Activated T-helper 1 cell treated with anti-CD3 and anti-CD28 coated beads, Interleukin-12 subunit alpha, Interleukin-12 subunit beta, Interleukin-2, Interleukin-4 antibody, amounts not matched to agents 30 ng/mL and 10 ng/mL and 1 ng/mL, durations not matched to agents 14 hours and 24 hours and 36 hours (primary cell): ENCODE data around the gene PARP16. TPM values are rescaled to one million over a fixed set of nuclear protein-coding genes. Genes with fewer than 3 reads are reported as not detected.
A peak's percentile ranks its signal among the peaks of the same experiment; 100 is the strongest.

Source experiments
- DNase-seq: peaks from one replicate; pipeline ENCODE4 v3.0.0; 2021; ENCODE audit warnings: low spot score
- H3K27ac Mint-ChIP-seq: one replicate; pipeline ENCODE4 v1.8.0; 2021; ENCODE audit warnings: mild to moderate bottlenecking, mixed read lengths
- H3K27me3 Mint-ChIP-seq: one replicate; pipeline ENCODE4 v1.8.0; 2022; ENCODE audit warnings: mild to moderate bottlenecking, moderate library complexity, mixed read lengths; ENCODE audit not compliant: insufficient read depth
- H3K36me3 Mint-ChIP-seq: one replicate; pipeline ENCODE4 v1.8.0; 2021; ENCODE audit warnings: low read depth, mixed read lengths
- H3K4me1 Mint-ChIP-seq: one replicate; pipeline ENCODE4 v1.8.0; 2021; ENCODE audit warnings: low read depth, mixed read lengths
- H3K4me3 Mint-ChIP-seq: one replicate; pipeline ENCODE4 v1.8.0; 2021; ENCODE audit warnings: mild to moderate bottlenecking, moderate library complexity, mixed read lengths
- H3K9me3 Mint-ChIP-seq: one replicate; pipeline ENCODE4 v1.8.0; 2021; ENCODE audit warnings: mixed read lengths
- intact Hi-C: fragments of 100-400 bp; cut with micrococcal nuclease; formaldehyde crosslinking; loops from one replicate; pipeline ENCODE4 v1.15.1; 2024
- total RNA-seq: library from RNA; stranded (reverse); gene quantifications from 2 replicates; pipeline ENCODE4 v1.2.3, GENCODE V29; 2022

PARP16 gene
- total RNA-seq, 1 donor from 2014 or later, result 14.0 TPM

DNA sequence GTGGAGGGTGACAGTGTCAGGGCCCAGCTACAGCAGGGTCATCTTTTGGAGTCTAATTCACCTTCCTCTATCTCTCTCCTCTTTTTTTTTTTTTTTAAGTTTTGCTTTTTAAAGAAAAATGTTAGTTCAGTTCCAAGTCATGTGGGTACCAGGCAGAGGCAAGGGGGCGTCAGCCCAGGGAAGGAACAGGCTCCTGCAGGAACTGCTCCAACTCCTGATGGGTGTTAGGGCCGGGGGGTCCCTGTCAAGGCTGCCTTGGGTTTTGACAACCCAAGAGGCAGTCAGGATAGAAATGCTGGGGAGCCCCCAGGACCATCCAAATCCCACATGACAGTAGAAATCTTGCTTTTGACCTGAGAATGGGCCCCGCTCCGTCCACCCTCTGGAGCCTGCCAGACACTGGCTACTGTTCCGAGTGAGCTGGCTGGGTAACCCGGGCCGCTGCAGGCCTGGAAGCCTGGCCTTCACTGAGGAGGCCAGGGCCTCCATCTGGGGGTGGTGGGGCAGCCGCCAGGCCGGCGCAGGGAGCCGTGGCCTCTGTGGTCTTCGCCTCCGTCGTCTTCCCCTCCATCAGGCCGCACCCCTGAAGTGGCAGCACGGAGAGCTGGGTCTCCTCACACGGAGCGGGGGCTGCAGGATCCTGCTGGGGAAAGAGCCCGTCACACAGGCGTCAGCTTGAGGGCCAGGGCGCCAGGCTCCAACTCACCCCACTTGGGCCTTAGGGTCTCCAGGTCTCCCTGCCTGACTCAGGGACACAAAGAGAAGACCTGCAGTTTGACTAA lies 42.0 kb upstream of the PARP16 start:
- Mint-ChIP-seq H3K27ac (no peak overlapping the region), H3K9me3 (no peaks in the 10 kb centered on the region), H3K27me3 (peaks cover 10% of the 10 kb centered on the region), H3K4me3 (no peak overlapping the region), H3K4me1 (no peaks in the 10 kb centered on the region), H3K36me3 (no peaks in the 10 kb centered on the region)
- no peak for DNase-seq
- intact Hi-C loops, result no loop called here

- Mint-ChIP-seq H3K4me1 (no peaks in the 10 kb centered on the region), H3K4me3 (no peak overlapping the region), H3K36me3 (no peaks in the 10 kb centered on the region), H3K27me3 (peaks cover 10% of the 10 kb centered on the region), H3K9me3 (no peaks in the 10 kb centered on the region), H3K27ac (no peak overlapping the region)
- DNase-seq, result no peak
- intact Hi-C loops, result no loop called here
These were observed 41.1 kb upstream of the PARP16 start for GRCh38 chr15:65327651-65328393.

GRCh38 chr15:65326818-65327217 lies 40.1 kb upstream of the PARP16 start:
- Mint-ChIP-seq H3K9me3 (no peaks in the 10 kb centered on the region), H3K27ac (no peak overlapping the region), H3K27me3 (peaks cover 8% of the 10 kb centered on the region), H3K4me3 (no peak overlapping the region), H3K4me1 (no peaks in the 10 kb centered on the region), H3K36me3 (no peaks in the 10 kb centered on the region)
- no peak for DNase-seq
- intact Hi-C loops, result no loop called here

DNA sequence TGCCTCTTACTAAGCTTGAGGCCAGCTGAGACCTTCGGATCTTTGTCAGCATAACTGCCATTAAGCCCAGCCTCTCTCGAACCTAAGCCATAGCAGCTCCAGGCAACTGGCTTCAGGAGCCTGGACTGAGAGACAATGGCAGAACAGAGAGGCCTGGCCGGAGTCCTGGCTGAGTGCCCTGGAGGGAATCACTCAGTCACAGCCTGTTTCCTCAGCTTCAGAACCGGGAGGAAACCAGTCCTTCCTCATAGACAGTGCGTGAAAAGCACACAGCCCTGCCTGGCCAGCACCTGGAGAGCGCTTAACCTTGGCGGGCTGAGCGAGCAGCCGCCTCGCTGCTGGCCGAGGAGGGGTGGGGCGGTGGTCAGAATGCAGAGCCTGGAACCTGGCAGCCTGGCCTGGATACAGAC lies 39.4 kb upstream of the PARP16 start:
- no peaks in the 10 kb centered on the region for H3K4me1 Mint-ChIP-seq
- H3K27me3 Mint-ChIP-seq, result peaks cover 8% of the 10 kb centered on the region
- H3K9me3 Mint-ChIP-seq, result no peaks in the 10 kb centered on the region
- no peaks in the 10 kb centered on the region for H3K36me3 Mint-ChIP-seq
- no peak overlapping the region for H3K4me3 Mint-ChIP-seq
- DNase-seq, result no peak
- intact Hi-C loops, result no loop called here
- H3K27ac Mint-ChIP-seq, result no peak overlapping the region

- no peak overlapping the region for H3K27ac Mint-ChIP-seq
- intact Hi-C loops, result no loop called here
- H3K27me3 Mint-ChIP-seq, result peaks cover 12% of the 10 kb centered on the region
- no peaks in the 10 kb centered on the region for H3K4me1 Mint-ChIP-seq
- DNase-seq, result no peak
- H3K4me3 Mint-ChIP-seq, result no peak overlapping the region
- H3K9me3 Mint-ChIP-seq, result no peaks in the 10 kb centered on the region
- H3K36me3 Mint-ChIP-seq, result no peaks in the 10 kb centered on the region
These were observed 36.4 kb upstream of the PARP16 start for GRCh38 chr15:65323071-65323511.

- no peaks in the 10 kb centered on the region for H3K4me1 Mint-ChIP-seq
- H3K4me3 Mint-ChIP-seq, result no peak overlapping the region
These were observed 32.2 kb upstream of the PARP16 start for GRCh38 chr15:65318870-65319356.

GRCh38 chr15:65312400-65312916 lies 25.8 kb upstream of the PARP16 start:
- Mint-ChIP-seq H3K27me3 (peaks cover 6% of the 10 kb centered on the region), H3K27ac (no peak overlapping the region), H3K4me1 (no peaks in the 10 kb centered on the region), H3K9me3 (no peaks in the 10 kb centered on the region), H3K36me3 (no peaks in the 10 kb centered on the region), H3K4me3 (no peak overlapping the region)
- DNase-seq, result no peak
- intact Hi-C loops, result no loop called here

More at GRCh38 chr15:65318870-65319356, 32.2 kb upstream of the PARP16 start:
- Mint-ChIP-seq H3K36me3 (no peaks in the 10 kb centered on the region), H3K9me3 (no peaks in the 10 kb centered on the region), H3K27me3 (peaks cover 3% of the 10 kb centered on the region), H3K27ac (no peak overlapping the region)
- intact Hi-C loops, result loop anchor here (1.0 kb wide), 2 partner anchors 66 to 81 kb away; no protein-coding TSS in a partner anchor
- DNase-seq, result peak; percentile 64

DNA sequence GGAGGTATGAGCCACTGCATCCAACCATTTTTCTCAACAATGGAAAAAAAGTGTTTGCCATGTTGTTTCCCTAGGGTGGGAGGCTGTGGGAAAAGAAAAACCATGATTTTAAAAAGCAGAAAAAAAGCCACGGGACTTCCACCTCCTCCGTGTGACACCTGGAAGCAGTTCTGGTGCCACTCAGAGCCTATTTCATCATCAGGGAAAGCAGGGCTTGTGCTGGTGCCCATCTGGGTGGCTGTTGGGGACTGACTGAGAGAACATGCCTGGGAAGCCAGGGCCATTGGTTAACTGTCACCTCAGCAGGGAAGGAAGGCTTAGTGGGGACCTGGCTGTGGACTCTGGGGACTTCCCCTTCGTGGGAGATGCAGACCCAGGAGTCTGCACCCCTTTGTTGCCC lies 25.1 kb upstream of the PARP16 start:
- no peaks in the 10 kb centered on the region for H3K36me3 Mint-ChIP-seq
- no peak overlapping the region for H3K27ac Mint-ChIP-seq
- H3K27me3 Mint-ChIP-seq, result peaks cover 6% of the 10 kb centered on the region
- no peaks in the 10 kb centered on the region for H3K9me3 Mint-ChIP-seq
- peaks cover under 1% of the 10 kb centered on the region for H3K4me1 Mint-ChIP-seq
- intact Hi-C loops, result no loop called here
- no peak for DNase-seq
- H3K4me3 Mint-ChIP-seq, result no peak overlapping the region

DNA sequence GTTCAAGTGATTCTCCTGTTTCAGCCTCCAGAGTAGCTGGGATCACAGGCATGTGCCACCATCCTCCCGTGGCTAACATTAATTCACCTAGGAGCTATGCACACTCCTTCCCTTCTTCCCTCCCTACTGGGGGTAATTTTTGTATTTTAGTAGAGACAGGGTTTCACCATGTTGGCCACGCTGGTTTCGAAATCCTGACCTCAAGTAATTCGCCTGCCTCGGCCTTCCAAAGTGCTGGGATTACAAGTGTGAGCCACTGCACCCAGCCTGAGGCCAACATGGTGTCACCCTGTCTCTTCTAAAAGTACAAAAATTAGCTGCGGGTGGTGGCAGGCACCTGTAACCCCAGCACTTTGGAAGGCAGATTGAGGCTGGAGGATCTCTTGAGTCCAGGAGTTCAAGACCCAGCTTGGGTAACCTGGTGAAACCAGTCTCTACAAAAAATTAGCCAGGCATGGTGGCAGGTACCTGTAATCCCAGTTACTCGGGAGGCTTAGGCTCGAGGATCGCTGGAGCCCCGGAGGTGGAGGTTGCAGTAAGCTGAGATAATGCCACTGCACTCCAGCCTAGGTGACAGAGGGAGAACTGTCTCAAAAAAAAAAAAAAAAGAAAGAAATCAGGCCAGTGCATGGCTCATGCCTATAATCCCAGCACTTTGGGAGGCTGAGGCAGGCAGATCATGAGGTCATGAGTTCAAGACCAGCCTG lies 23.9 kb upstream of the PARP16 start:
- peaks cover 8% of the 10 kb centered on the region for H3K4me1 Mint-ChIP-seq
- no peak overlapping the region for H3K4me3 Mint-ChIP-seq
- peaks cover 13% of the 10 kb centered on the region for H3K27me3 Mint-ChIP-seq
- no peaks in the 10 kb centered on the region for H3K9me3 Mint-ChIP-seq
- DNase-seq, result no peak
- intact Hi-C loops, result no loop called here
- H3K36me3 Mint-ChIP-seq, result no peaks in the 10 kb centered on the region
- no peak overlapping the region for H3K27ac Mint-ChIP-seq

- no peak for DNase-seq
- Mint-ChIP-seq H3K4me1 (peaks cover 12% of the 10 kb centered on the region), H3K9me3 (no peaks in the 10 kb centered on the region), H3K27ac (no peak overlapping the region), H3K36me3 (no peaks in the 10 kb centered on the region), H3K4me3 (no peak overlapping the region), H3K27me3 (peaks cover 13% of the 10 kb centered on the region)
- intact Hi-C loops, result loop anchor here (10.0 kb wide), 2 partner anchors 305 to 1195 kb away; partner anchors contain the start of genes INTS14, RPL4 and ZWILCH
These were observed 23.3 kb upstream of the PARP16 start for GRCh38 chr15:65309882-65310418.

DNA sequence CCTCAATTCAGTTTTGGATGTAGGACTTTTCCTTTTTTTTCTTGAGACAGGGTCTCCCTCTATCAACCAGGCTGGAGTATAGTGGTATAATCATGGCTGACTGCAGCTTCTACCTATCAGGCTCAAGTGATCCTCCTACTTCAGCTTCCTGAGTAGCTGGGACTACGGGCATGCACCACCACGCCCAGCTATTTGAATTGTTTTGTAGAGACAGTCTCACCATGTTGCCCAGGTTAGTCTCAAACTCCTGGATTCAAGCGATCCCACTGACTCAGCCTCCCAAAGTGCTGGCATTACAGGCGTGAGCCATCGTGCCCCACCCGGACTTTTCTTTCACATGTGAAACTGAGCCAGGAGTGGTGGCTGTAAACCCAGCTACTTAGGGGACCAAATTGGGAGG lies 21.3 kb upstream of the PARP16 start:
- H3K27ac Mint-ChIP-seq, result no peak overlapping the region
- H3K9me3 Mint-ChIP-seq, result no peaks in the 10 kb centered on the region
- peaks cover 23% of the 10 kb centered on the region for H3K4me1 Mint-ChIP-seq
- DNase-seq, result no peak
- no peaks in the 10 kb centered on the region for H3K36me3 Mint-ChIP-seq
- peaks cover 13% of the 10 kb centered on the region for H3K27me3 Mint-ChIP-seq
- intact Hi-C loops, result loop anchor here (10.0 kb wide), 2 partner anchors 307 to 1197 kb away; partner anchors contain the start of genes INTS14, RPL4 and ZWILCH
- no peak overlapping the region for H3K4me3 Mint-ChIP-seq

DNA sequence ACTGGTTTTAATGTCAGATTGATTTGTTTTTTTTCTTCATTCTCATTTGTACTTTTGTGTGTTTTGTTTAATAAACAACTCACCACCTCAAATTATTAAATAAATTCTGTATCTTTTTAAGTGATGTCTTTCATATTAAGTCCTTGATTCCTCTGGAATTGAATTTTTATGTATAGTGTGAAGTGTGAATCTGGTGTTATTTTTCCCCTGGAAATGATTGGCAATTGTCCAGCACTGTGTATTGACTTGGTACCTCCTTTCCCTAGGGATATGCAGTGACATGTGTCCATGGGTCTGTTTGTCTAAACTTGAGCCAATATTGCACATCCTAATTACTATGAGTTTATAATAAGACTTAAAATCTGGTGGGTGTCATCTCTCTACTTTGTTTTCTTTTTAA lies 19.9 kb upstream of the PARP16 start:
- no peak for DNase-seq
- no peaks in the 10 kb centered on the region for H3K36me3 Mint-ChIP-seq
- H3K4me3 Mint-ChIP-seq, result no peak overlapping the region
- peak overlapping the region; percentile 23 for H3K27ac Mint-ChIP-seq
- peaks cover 23% of the 10 kb centered on the region for H3K4me1 Mint-ChIP-seq
- H3K9me3 Mint-ChIP-seq, result no peaks in the 10 kb centered on the region
- intact Hi-C loops, result loop anchor here (10.0 kb wide), 2 partner anchors 308 to 1198 kb away; partner anchors contain the start of genes INTS14, RPL4 and ZWILCH
- peaks cover 11% of the 10 kb centered on the region for H3K27me3 Mint-ChIP-seq
